Activated CD4-positive, alpha-beta T cell treated with anti-CD3 and anti-CD28 coated beads, Interleukin-2, amount 10 ng/mL, durations not matched to agents 24 days and 14 days (primary cell): ENCODE measurements around the gene MKRN1. TPM values are rescaled to one million over a fixed set of nuclear protein-coding genes. Genes with fewer than 3 reads are reported as not detected.
"Not testable (repeated sequence)": the region's sequence is repeated elsewhere in the genome, so short reads cannot be mapped to it uniquely, and the experiment has no call there.

Experiments
- DNase-seq: peaks from one replicate; pipeline ENCODE4 v3.0.0; 2022
- H3K27ac Mint-ChIP-seq: one replicate; pipeline ENCODE4 v1.8.0; 2022; ENCODE audit warnings: mild to moderate bottlenecking, mixed read lengths
- H3K27me3 Mint-ChIP-seq: one replicate; pipeline ENCODE4 v1.8.0; 2022; ENCODE audit warnings: mixed read lengths
- H3K36me3 Mint-ChIP-seq: one replicate; pipeline ENCODE4 v1.8.0; 2022; ENCODE audit warnings: low read depth, mild to moderate bottlenecking, mixed read lengths
- H3K4me1 Mint-ChIP-seq: one replicate; pipeline ENCODE4 v1.8.0; 2021; ENCODE audit warnings: mixed read lengths
- H3K4me3 Mint-ChIP-seq: one replicate; pipeline ENCODE4 v1.8.0; 2022; ENCODE audit warnings: mild to moderate bottlenecking, moderate library complexity, mixed read lengths
- H3K9me3 Mint-ChIP-seq: one replicate; pipeline ENCODE4 v1.8.0; 2021; ENCODE audit warnings: mixed read lengths
- intact Hi-C: fragments of 100-400 bp; cut with micrococcal nuclease; formaldehyde crosslinking; loops from one replicate; pipeline ENCODE4 v1.15.1; 2023
- total RNA-seq: library from RNA; stranded (reverse); gene quantifications from 2 replicates; pipeline ENCODE4 v1.2.3, GENCODE V29; 2022

Gene MKRN1
- total RNA-seq, 1 donor from 2014 or later, result 59.7 TPM

DNA sequence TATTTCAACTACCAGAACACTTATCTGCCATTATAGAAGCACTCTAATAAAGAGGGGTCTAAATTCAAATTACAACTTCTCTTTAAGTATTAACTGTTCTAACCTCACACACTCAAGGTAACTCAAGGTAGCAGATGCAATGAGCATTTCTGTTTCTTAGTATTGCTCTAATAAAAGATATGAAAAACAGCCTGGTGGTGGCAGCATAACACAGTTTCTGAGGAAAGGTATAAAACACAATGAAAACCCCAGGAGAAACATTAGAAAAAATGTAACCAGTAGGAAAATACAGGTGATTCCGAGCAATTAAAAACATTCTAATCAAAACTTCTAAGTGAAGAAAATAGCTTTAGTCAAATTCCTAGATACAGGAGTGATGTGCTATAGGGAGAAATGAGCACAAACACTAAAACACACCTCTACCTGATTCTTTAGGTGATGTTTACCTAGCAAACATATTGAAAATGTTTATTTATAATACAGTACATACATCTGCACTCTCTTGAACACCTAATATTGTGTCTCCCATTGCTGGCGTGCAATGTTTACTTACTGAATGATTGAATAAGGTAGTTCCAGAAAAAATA lies 3.5 kb downstream of the MKRN1 start:
- Mint-ChIP-seq H3K27me3 (no peaks in the 10 kb centered on the region), H3K9me3 (no peaks in the 10 kb centered on the region), H3K4me3 (peak overlapping the region; percentile 60), H3K4me1 (peaks cover 26% of the 10 kb centered on the region), H3K27ac (peak overlapping the region; percentile 54), H3K36me3 (peaks cover 10% of the 10 kb centered on the region)
- peak; percentile 85 for DNase-seq
- intact Hi-C loops, result loop anchor here (1.0 to 2.0 kb wide), 2 partner anchors 17 to 181 kb away; no protein-coding TSS in a partner anchor

DNA sequence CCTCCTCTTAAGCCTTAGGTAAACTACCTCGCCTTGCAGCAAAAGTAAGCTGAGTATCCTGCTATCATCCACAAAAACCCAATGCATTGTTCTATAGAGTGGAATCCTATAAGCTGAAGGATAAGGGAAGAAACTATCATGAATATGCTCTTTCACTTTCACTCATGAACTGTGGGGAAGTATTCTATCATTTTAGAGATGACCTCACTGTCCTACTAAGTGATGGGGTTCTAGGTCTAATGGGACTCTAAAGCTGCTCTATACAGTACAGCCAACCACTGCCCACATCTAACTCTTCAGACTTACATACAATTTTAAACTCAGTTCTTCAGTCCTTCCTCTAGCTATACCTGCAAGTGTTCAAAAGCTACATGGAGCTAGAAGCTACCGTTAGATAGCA lies 16.2 kb downstream of the MKRN1 start:
- H3K27ac Mint-ChIP-seq, result no peak overlapping the region
- H3K4me1 Mint-ChIP-seq, result peaks cover 9% of the 10 kb centered on the region
- H3K27me3 Mint-ChIP-seq, result no peaks in the 10 kb centered on the region
- H3K36me3 Mint-ChIP-seq, result peaks cover 47% of the 10 kb centered on the region
- no peak for DNase-seq
- no peak overlapping the region for H3K4me3 Mint-ChIP-seq
- no peaks in the 10 kb centered on the region for H3K9me3 Mint-ChIP-seq
- intact Hi-C loops, result no loop called here

DNA sequence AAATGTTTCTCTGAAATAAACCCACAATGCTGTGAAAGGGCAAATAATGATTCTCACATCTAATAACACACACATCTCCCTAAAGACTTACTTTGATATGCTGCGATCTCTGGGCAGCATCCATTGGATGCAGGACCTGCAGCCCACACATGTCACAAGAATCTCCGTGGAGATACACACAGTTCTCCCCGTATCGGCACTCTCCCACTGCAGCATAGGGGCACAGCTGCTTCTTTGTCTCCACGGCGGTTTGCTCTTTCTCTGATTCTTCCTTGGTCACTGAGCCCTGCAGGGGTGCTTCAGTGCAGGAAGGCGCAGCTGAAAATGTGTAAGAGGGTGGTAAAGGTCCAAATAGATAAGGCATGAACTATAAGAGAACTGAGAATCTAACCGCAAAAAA lies 20.4 kb downstream of the MKRN1 start:
- intact Hi-C loops, result no loop called here
- peaks cover 23% of the 10 kb centered on the region for H3K4me1 Mint-ChIP-seq
- no peak overlapping the region for H3K4me3 Mint-ChIP-seq
- DNase-seq, result no peak
- no peaks in the 10 kb centered on the region for H3K27me3 Mint-ChIP-seq
- peaks cover 62% of the 10 kb centered on the region for H3K36me3 Mint-ChIP-seq
- H3K27ac Mint-ChIP-seq, result no peak overlapping the region
- H3K9me3 Mint-ChIP-seq, result no peaks in the 10 kb centered on the region

DNA sequence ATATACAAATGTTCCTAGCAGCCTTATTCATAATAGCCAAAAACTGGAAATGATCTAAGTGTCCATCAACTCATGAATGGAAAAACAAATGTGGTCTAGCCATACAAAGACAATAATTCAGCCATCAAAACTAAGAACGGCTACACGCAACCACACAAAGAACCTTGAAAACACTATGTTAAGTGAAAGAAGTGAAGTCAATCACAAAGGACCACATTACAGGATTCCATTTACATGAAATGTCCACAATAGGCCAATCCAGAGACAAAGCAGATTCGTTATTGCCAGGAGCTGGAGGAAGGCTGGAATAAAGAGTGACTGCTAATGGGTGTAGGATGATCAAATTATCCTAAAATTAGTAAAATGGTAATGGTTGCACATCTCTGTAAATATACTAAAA lies 21.1 kb downstream of the MKRN1 start:
- Mint-ChIP-seq H3K27me3 (no peaks in the 10 kb centered on the region), H3K4me3 (no peak overlapping the region), H3K27ac (no peak overlapping the region), H3K9me3 (no peaks in the 10 kb centered on the region), H3K4me1 (peaks cover 26% of the 10 kb centered on the region), H3K36me3 (peaks cover 66% of the 10 kb centered on the region)
- intact Hi-C loops, result no loop called here
- DNase-seq, result no peak

DNA sequence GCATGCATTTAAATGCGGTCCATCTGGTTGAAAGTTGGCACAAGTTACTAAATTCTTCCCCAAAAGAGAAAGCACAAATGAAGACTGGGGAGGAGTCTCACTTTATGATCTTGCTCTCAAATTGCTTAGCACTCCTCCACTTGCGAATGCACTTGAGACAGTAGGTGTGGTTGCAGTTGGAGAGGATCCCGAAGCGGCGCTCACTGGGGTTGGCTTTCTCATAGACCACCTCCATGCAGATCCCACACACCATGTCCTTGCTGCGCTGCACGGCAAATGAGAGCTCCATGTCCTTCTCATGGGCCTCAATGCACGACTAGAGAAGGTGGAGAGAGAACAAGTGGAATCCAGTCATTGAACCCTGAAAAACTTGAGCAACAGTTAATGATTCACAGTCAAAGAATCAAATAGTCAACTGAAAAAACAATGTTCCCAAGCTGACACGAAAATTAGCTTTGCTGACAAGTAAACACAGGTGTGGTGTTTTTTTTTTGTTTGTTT lies 22.7 kb downstream of the MKRN1 start:
- DNase-seq, result no peak
- Mint-ChIP-seq H3K4me3 (no peak overlapping the region), H3K9me3 (no peaks in the 10 kb centered on the region), H3K27ac (no peak overlapping the region), H3K27me3 (no peaks in the 10 kb centered on the region), H3K36me3 (peaks cover 70% of the 10 kb centered on the region), H3K4me1 (peaks cover 29% of the 10 kb centered on the region)
- intact Hi-C loops, result no loop called here

DNA sequence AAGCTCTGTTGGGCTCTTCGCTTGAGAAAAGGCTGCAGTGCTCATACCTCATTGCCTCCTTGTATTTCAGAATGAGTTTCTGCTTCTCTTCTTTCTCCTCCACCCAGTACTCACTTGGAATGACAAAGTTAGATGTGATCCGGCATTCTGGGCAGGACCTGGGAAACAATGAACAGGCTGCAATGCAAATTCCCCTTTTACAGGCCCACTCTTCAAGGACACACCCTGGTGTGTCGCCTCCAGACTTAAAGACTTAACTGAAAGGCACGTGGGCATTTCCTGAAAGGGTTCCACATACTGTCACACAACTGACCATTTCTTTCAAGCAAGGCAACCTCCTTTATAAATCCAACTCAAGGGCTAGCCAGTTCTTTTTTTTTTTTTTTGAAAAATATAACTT lies 23.6 kb downstream of the MKRN1 start:
- no peak overlapping the region for H3K4me3 Mint-ChIP-seq
- H3K27ac Mint-ChIP-seq, result peak overlapping the region; percentile 6
- H3K27me3 Mint-ChIP-seq, result no peaks in the 10 kb centered on the region
- no peak for DNase-seq
- H3K4me1 Mint-ChIP-seq, result peaks cover 29% of the 10 kb centered on the region
- intact Hi-C loops, result no loop called here
- no peaks in the 10 kb centered on the region for H3K9me3 Mint-ChIP-seq
- peaks cover 63% of the 10 kb centered on the region for H3K36me3 Mint-ChIP-seq

DNA sequence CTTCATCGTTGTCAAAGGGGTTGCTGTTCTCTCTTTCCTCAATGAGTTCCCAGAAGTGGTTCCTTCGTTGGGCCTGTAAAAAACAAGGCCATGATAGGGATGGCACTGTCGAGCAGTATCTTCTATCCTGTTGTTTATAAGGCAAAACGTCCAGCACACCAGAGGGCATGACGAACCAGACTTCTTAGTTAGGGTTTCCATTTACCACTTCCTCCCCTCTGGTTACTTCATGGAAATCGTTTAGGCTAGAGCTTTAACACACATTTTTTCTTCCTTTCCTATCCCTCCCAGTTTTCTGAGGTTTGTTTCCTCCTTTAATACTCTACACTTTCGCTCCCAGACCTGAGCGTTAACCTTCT lies 24.7 kb downstream of the MKRN1 start:
- no peak for DNase-seq
- peak overlapping the region; percentile 54 for H3K27ac Mint-ChIP-seq
- H3K4me3 Mint-ChIP-seq, result no peak overlapping the region
- H3K9me3 Mint-ChIP-seq, result no peaks in the 10 kb centered on the region
- intact Hi-C loops, result no loop called here
- H3K27me3 Mint-ChIP-seq, result no peaks in the 10 kb centered on the region
- H3K36me3 Mint-ChIP-seq, result peaks cover 58% of the 10 kb centered on the region
- peaks cover 37% of the 10 kb centered on the region for H3K4me1 Mint-ChIP-seq

DNA sequence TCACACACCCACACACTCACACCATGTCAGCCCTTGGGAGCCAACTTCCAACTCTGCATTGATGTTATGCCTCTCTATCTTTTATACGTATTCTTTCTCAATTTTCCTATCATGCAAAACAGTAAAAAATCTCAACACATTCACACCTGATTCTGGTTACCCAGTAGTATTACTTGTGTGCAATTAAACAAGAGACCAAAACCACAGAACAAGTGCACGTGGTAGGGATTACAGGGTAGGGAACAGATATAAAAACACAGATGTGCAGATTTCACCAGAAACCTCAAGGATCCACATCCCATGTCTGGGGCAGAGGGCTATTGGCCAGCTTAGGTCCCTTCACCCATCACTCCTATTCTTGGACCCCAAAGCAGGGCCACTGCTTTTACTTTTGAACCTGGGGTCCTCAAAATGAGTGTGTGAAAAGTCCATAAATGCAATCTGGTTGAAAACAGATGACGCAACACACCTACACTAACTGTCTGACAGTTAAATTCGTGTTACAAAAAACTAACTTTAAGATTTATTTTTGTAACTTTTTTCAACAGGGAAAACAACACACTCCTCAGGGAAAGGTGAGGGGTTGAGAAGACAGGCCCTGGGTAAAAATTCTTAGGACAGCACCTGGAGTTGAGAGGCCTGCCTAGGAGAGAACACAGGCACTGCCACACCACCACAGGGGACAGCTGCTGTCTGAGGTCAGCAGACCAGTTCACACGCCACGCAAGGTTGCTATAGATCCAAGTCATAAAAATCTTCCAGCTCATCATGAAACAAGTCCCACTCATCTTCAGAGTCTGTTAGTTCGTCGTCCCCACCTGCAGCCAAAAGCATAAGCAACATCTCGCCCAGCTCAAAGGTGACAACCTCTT lies 25.3 kb downstream of the MKRN1 start:
- H3K9me3 Mint-ChIP-seq, intact Hi-C loops, H3K4me3 Mint-ChIP-seq, H3K27me3 Mint-ChIP-seq, DNase-seq: not testable (repeated sequence)
- H3K27ac Mint-ChIP-seq, result peak overlapping the region; percentile 54
- peaks cover 52% of the 10 kb centered on the region for H3K36me3 Mint-ChIP-seq
- peaks cover 36% of the 10 kb centered on the region for H3K4me1 Mint-ChIP-seq

DNA sequence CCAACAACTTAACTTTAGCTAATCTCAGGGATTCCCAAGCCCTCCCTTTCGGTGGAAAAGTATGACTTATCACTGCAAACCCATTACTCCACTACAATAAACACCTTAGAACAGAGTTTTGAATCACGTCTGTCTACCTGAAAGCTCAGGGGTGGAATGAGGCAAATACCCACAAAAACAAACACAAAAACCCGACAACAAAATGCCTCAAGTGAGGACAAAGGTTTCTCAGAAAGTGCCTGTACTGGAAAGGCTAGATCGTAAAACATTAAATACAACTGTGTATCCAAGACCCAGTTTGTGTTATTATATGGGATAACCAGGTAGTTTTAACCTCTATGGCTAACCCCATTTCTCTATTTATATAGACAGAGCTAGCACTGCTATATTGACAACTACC lies 26.0 kb downstream of the MKRN1 start:
- peaks cover 47% of the 10 kb centered on the region for H3K36me3 Mint-ChIP-seq
- peaks cover 33% of the 10 kb centered on the region for H3K4me1 Mint-ChIP-seq
- H3K4me3 Mint-ChIP-seq, result no peak overlapping the region
- no peak for DNase-seq
- H3K27me3 Mint-ChIP-seq, result no peaks in the 10 kb centered on the region
- intact Hi-C loops, result no loop called here
- H3K9me3 Mint-ChIP-seq, result no peaks in the 10 kb centered on the region
- no peak overlapping the region for H3K27ac Mint-ChIP-seq

DNA sequence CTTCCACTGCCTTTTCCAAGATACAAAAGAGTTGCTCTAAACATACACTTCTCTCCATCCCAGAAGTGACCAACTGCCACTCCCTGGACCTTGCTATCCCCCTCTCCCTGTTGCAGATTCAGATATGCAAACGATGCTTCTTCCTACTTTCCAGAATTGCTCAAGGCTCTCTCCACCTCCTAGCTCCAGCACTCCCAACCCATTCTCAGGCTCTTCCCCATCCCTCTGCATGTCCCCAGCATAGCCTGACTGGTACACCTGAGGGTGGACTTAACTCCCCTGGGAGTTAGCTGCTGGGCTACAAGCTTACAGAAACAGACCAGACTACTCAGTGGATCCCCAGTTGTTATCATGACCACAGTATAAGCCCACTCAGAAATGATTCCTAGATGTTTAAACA lies 27.6 kb downstream of the MKRN1 start:
- intact Hi-C loops, result no loop called here
- no peaks in the 10 kb centered on the region for H3K27me3 Mint-ChIP-seq
- no peak overlapping the region for H3K4me3 Mint-ChIP-seq
- H3K27ac Mint-ChIP-seq, result no peak overlapping the region
- H3K36me3 Mint-ChIP-seq, result peaks cover 37% of the 10 kb centered on the region
- H3K9me3 Mint-ChIP-seq, result no peaks in the 10 kb centered on the region
- no peak for DNase-seq
- peaks cover 36% of the 10 kb centered on the region for H3K4me1 Mint-ChIP-seq

DNA sequence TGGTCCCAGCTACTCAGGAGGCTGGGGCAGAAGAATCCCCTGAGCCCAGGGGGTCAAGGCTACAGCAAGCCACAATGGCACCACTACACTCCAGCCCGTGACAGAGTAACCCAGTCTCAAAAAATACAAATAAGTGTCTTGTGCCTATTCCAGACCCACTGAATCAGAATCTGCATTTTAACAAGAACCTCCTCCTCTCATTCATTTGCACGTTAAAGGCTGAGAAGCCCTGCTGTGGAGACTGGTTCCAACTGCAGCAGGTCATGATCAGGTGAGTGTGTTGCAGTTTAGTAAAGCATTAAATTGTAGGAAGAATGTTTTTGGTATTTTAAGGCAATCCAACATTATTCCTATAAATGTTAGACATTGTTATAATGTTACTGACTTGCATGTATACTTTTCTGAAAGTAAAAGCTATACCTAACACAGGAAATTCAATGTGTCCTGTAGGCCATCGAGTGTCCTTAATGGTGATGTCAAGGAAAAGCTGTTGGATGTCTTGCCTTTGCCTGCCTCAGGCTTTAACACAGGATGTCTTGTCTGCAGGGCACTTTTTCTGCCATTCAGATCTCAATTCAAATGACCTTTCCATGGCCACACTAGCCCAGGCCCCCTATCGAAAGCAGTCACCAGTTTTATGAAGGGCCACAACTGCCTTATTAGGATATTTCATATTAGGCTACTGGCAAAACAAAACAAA lies 30.4 kb downstream of the MKRN1 start:
- Mint-ChIP-seq H3K36me3 (peaks cover 12% of the 10 kb centered on the region), H3K9me3 (no peaks in the 10 kb centered on the region), H3K4me3 (no peak overlapping the region), H3K27ac (no peak overlapping the region), H3K4me1 (peaks cover 23% of the 10 kb centered on the region), H3K27me3 (no peaks in the 10 kb centered on the region)
- intact Hi-C loops, result no loop called here
- no peak for DNase-seq

DNA sequence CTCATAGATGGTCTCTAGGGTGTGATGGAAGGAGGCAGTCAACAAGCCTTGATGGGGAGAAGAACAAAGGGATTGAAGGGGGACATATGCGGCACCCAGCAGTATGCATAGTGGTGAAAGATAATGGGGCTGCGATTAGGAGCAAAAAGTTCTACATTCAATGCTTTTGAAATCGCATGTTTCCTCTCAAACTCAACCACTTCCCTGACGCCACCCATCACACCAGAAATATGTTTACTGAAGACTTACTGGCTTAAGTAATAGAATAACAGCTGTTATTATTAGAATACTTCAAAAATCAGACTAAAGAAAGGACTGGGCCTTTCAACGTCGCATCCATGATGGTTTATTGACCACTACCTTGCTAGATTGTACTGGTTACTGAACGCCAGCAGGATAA lies 31.5 kb downstream of the MKRN1 start:
- peaks cover 5% of the 10 kb centered on the region for H3K36me3 Mint-ChIP-seq
- H3K27me3 Mint-ChIP-seq, result no peaks in the 10 kb centered on the region
- intact Hi-C loops, result no loop called here
- H3K27ac Mint-ChIP-seq, result no peak overlapping the region
- no peaks in the 10 kb centered on the region for H3K9me3 Mint-ChIP-seq
- DNase-seq, result no peak
- H3K4me1 Mint-ChIP-seq, result peaks cover 25% of the 10 kb centered on the region
- no peak overlapping the region for H3K4me3 Mint-ChIP-seq

DNA sequence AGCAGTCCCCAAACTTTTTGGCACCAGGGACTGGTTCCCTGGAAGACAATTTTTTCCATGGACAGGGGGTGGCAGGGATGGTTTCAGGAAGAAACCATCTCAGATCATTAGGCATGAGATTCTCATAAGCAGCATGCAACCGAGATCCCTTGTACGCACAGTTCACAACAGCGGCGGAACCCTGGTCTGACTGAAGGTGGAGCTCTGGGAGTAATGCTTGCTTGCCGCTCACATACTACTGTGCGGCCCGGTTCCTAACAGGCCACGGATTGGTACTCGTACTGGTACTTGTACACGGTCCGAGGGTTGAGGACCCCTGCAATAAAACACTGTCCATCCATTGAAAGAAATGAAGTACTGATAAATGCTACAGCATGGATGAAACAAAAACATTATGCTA lies 32.8 kb downstream of the MKRN1 start:
- Mint-ChIP-seq H3K4me1 (peaks cover 20% of the 10 kb centered on the region), H3K36me3 (no peaks in the 10 kb centered on the region), H3K27ac (no peak overlapping the region), H3K9me3 (no peaks in the 10 kb centered on the region), H3K4me3 (no peak overlapping the region), H3K27me3 (no peaks in the 10 kb centered on the region)
- intact Hi-C loops, result no loop called here
- DNase-seq, result no peak

DNA sequence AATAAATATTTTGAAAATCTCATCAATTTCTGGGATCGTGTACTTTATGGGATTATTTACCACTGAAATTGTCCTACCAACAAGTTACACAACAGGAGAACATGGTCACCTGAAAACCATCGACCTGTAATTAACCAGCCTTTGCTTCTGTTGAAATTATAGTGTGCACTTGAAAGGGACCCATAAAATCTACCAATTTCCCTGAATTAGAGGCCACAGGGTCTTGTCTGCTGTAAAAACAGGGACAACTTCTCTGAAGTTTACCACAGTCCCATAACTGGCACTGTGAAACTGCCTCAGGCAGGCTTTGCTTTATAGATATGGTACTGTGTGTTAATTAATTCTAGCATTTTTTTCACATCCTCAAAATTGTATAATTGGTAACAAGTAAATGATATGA lies 37.8 kb downstream of the MKRN1 start:
- H3K27ac Mint-ChIP-seq, result no peak overlapping the region
- H3K9me3 Mint-ChIP-seq, result no peaks in the 10 kb centered on the region
- H3K36me3 Mint-ChIP-seq, result no peaks in the 10 kb centered on the region
- H3K27me3 Mint-ChIP-seq, result no peaks in the 10 kb centered on the region
- H3K4me3 Mint-ChIP-seq, result no peak overlapping the region
- intact Hi-C loops, result no loop called here
- H3K4me1 Mint-ChIP-seq, result peaks cover 14% of the 10 kb centered on the region
- DNase-seq, result no peak
